HG02798 (cell line): ENCODE data around the gene DZIP1L.
"Not testable (repeated sequence)": the region's sequence is repeated elsewhere in the genome, so short reads cannot be mapped to it uniquely, and the experiment has no call there.

Experiments
- ATAC-seq: cut with Tn5 transposase; IDR thresholded peaks from one replicate; pipeline ENCODE4 v1.9.1; 2021; ENCODE audit warnings: mild to moderate bottlenecking; ENCODE audit not compliant: unreplicated experiment, poor library complexity

Gene DZIP1L

DNA sequence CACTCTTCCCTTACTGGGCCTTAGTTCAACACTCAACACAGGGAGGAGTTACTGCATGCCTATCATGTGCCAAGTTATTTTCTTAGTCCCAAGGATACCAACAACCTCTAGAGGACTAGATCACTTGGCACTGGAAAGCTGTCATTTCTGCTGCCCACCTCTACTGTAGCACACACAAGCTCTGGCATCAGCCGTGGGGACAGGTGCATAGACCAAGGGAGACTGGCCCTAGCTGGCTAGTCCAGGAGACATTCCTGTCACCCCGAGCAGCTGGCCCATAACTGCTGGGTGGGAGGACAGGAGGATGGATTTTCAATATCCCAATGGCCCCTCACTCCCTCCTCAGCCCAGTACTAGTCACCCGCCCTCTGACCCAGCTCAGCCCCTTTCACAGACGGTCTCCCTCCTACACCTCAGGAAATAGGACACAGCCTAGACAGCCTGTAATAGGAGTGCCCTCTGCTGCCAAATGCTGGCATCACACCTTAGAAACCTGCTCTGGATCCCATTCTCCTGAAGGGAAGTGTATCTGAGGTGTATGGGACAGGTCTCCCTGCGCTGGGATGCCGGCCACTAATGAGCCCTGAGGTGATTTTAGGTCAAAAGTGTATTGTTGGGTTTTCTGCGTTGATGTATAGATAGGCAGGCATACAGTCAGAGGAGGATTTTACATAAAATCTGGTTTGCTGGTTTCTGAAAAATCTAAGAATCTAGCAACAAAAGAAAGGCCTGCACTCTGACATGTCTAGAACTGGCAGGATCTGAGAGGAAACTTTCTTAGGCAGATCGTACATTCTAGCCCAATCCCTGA, 3.4 kb upstream of the DZIP1L start:
- peak; percentile 73 for ATAC-seq

DNA sequence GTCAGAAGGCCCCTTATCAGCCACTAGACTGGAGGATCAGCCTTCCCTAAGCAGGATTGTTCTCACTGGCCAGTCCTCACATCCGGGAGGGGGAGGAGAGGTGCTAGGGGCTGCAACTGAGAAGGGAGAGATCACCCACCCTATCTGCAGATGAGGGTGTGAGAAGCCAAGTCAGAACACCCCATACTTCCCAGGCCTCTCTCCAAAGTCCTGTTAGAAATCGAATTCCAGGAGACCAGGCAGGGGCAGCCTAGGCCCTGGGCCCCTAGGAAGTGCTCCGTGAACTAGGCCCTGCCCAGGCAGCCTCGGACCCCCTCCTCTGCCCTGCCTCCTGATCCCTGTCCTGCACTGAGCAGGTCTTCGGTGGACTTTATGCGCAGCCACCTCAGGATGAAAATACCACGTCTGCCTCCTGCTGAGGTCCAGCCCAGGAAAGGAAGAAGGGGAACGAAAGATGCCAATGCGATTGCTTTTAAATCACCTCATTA, 933 bp downstream of the DZIP1L start:
- no peak for ATAC-seq

DNA sequence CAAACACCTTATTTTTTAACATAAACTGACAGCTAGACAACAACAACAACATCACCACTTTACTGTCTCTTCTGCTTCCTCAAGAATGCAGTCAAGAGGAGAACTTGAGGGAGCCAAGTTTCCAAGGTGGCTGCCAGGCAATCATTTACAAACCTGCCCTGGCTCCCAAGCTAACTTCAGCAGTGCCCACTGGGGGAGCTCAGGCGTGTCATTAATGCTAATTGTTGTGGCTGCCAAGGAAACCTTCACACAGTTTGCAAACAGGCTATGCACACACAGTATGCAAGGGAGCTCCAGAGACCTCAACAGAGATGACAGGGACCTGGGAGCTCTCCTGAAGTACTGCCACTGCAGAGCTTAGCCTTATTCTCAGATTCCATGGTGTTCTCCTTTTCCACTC, 2.1 kb downstream of the DZIP1L start:
- ATAC-seq: no peak

DNA sequence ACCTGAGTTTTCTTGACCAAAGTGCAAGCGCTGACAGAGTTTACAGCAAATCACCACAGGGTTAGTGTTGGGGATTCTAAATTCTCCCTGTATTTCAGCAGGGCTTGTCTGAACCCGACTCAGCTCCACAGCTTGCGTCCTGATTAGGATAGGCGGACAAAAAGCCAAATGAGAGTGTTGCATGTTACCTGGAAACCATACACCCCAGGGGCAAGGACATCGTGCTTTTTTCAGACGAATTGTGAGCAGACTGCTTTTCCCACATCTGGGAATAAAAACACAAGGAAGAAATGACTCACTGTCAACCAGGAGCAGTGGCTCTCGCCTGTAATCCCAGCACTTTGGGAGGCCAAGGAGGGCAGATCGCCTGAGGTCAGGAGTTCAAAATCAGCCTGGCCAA, 3.0 kb downstream of the DZIP1L start:
- ATAC-seq: no peak

DNA sequence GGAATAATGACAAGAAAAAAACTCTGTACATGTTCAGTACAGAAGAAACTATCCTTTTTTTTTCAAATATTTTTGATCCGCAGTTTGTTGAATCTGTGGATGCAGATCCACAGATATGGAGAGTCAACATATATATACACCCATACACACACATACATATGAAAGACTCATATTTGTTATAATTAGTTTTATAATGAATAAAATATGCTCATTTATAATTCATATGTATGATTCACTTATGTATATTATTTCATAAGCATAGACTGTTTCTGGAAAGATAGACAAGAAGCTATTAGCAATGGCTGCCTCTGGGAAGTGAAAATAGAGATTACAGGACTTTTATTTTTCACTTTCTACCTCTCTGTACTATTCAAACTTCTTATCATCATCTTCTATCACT, 9.8 kb downstream of the DZIP1L start:
- no peak for ATAC-seq

DNA sequence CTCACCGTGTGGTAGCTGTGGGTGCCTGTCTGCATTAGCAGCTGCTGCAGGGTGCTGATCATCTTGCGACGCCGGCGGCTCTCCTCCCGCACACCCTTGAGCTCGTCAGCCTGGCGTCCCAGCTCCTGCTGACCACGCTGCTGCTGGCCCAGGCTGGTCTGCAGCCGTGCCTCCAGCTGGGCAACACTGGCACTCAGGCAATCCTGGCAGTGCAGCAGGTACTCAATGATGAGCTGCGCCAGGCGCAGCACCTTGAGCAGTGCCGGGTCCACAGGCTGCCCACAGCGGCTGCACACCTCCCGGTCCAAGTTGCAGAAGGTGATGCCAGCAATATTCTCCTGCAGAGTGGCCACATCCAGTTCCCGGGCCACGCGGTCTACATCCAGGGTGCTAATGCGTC, 11.9 kb downstream of the DZIP1L start:
- no peak for ATAC-seq

DNA sequence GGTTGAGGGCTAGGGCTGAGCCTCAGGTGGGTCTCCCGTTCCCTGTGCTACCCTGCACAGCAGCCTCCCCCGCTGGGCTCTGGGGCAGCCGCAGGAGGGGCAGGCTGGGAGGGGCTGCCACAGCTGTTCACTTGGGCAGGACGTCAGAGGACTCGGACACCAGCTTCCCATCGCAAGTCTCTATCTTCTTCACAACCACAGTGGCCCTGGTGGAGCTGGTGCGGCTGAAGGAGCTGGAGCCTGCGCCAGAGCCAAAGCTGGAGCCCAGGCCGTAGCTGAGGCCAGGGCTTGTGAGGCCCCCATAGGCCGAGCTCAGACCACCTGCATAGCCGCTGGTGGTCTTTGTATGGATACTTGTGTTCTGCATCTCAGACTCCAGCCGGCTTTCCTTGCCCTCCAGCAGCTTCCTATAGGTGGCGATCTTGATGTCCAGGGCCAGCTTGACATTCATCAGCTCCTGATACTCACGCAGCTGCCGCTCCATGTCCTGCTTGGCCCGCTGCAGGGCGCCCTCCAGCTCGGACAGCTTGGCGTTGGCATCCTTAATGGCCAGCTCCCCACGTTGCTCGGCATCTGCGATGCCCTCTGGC, 14.0 kb downstream of the DZIP1L start:
- ATAC-seq: not testable (repeated sequence)

DNA sequence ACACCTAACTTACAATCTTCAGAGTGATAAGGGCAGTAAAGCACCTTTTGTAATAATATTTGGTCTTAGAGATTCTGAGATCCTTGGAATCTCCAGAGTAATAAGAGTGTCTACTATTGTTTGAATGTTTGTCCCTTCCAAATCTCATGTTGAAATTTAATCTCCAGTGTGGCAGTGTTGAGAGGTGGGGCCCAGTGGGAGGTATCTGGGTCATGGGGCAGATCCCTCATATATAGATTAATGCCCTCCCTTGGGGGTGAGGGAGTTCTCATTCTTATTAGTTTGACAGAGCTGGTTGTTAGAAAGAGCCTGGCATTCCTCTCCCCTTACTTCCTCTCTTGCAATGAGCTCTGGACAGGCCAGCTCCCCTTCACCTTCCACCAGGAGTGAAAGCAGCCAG, 16.0 kb downstream of the DZIP1L start:
- no peak for ATAC-seq

DNA sequence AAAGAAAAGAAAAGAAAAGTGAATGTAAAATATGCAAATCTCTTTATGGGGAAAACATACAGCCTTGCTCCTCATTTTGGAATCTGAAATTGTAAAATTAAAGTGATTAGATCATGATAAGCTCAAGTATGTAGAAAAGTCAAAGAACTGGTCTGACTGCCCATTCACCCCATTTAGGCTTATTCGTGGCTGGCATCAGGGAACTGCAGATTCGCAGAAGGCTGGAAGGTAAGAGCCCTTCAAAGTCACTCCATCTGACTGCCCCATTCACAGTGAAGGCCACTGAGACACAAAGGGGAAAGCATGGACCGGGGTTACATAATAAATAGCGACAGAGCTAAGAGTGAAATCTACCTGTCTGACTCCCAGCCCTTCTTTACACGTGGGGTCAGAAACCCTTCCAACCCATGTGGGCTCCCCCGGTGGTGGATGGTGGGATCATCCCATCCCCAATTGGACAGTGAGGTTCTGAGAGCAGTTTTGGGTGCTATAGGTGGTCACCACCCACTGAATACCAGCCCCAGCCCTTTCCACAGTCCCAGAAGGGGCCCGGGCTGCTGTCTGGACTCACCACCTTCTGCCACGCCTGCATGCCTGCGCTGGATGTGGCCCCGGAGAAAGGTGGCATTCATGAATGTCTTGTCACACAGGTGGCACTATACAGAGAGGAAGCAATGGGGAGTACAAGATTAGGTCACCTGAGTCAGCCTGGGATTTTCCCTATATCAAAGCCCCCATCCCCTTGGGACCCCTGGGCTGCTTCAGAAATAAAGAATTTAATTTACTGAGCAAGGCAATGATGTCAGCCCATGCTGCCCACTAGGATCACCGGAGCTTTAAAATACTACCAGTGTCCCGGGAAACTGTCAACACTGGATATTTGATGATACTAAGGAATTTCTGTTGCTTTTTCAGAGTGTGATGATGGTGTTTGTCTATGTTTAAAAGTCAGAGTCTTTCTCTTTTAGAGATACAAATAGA, 17.9 kb downstream of the DZIP1L start:
- no peak for ATAC-seq

DNA sequence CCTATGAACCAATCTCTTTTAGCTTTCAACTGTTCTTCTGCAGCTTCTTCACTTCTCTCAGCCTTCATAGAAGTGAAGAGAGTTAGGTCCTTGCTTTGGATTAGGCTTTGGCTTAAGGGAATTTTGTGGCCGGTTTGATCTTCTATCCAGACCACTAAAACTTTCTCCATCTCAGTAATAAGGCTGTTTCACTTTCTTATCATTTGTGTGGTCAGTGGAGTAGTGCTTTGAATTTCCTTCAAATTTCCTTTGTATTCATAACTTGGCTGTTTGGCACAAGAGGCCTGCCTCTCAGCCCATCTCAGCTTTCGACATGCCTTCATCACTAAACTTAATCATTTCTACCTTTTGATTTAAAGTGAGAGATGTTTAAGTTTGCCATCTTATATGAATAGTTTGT, 21.7 kb downstream of the DZIP1L start:
- no peak for ATAC-seq

DNA sequence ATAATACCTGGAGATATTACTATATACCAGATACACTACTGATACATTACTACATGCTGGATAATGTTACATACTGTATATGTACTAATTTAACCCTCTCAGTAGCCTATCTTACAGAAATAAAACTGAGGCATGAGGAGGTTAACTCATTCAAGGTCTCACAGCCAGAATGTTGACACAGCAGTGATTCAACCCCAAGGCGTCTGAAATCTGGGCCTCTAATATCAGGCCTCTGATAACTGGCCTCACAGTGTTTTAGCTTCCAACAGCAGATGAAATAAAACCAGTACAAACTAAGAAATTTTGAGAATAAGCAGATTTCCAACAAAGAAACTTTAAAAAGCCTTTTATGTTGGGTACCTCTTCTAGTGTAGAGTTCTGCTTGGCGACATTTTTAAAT, 23.4 kb downstream of the DZIP1L start:
- ATAC-seq: no peak

DNA sequence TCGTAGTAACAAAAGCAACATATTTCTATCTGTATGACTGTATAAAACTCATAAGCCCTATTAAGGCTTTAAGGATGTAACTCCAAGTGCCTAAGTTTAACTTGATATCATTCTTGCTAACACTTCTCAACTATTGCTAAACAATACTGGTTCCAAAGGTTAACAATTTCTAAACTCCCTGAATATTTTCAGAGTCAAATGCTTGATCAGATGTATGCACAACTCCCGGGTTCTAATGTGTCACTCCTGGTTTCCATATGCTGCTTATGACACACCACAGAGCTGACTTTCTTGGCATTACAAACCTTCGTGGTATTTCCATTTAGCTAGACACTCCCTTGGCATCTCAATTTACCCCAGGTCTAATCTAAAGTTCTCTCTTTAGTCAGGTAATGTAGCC, 26.3 kb downstream of the DZIP1L start:
- no peak for ATAC-seq

DNA sequence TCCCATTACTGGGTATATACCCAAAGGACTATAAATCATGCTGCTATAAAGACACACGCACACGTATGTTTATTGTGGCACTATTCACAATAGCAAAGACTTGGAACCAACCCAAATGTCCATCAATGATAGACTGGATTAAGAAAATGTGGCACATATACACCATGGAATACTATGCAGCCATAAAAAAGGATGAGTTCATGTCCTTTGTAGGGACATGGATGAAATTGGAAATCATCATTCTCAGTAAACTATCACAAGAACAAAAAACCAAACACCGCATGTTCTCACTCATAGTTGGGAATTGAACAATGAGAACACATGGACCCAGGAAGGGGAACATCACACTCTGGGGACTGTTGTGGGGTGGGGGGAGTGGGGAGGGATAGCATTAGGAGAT, 29.7 kb downstream of the DZIP1L start:
- not testable (repeated sequence) for ATAC-seq

DNA sequence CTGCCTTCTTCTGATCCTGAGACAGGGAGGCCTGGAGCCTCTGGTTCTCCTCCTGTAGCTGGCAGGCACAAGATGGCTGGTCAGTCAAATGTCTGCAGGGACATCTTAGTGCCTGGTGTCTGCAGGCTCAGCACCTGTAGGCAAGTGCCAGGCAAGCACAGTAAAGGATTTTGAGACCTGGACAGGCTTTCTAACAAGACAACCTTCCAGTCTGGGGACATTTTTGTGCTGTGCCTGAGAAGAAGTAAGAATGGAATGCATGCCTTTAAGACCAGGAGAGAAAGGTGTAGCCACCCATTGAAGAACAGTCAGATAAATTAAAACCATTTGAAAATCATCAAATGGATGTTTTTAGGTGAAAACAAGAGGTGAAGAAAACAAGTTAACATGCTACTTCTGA, 31.2 kb downstream of the DZIP1L start:
- ATAC-seq: no peak

DNA sequence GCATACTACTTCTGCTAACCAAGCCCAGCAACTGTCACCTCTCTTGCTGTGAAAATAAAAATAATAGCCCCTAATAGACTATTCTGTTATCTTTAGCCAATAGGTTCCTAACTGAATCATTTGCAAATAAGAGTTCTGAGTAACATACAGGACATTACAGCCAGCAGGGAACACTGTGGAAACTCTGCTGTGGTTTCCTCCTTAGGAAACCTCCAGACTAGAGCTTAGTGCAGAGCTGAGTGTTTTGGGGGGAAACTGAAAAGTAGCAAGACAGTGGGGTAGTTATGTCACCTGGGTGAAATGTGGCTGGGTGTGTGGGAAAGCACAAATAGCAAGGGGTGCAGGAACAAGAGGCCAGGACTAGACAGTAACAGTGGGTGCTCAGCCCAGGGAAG, 32.4 kb downstream of the DZIP1L start:
- no peak for ATAC-seq

DNA sequence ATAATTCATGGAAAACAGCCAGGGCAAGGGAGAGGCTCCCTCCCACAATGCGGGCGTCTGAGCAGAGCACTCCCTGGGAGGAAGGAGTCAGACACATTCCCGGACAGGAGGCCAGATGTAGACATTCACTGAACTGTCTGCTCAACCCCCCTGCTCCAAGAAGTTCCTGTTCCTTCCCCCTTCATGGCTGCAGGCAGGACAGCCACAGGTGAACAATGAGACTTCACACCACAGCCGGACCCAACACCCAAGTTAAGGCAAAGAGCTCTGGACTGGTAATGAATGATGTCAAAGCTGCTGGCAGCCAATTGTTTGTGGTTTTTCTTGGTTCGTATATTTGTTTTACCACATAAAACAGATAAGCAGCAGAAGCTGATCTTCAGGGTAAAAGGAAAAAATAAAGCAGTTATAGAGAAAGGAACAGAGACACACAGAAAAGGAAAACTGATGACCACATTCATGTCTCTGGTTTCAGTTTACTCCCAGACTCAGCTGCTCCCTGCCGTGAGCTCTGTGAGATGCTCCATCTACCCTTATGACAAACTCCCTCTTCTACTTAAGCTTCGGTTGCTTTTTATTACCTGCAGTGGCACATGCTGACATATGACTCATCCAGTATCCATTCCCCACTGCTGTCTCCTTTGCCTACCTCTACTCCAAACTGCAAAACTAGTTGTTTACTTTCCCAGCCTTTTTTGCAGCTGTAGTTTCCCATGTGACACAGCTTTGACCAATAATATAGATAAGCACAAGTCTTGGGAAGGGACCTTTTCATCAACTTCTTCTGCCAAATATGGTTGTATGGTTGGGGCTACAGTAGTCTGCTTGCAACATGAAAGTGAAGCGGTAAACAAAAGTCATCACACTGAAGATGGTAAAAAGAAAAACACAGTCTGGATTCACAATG, 33.1 kb downstream of the DZIP1L start:
- ATAC-seq: no peak

DNA sequence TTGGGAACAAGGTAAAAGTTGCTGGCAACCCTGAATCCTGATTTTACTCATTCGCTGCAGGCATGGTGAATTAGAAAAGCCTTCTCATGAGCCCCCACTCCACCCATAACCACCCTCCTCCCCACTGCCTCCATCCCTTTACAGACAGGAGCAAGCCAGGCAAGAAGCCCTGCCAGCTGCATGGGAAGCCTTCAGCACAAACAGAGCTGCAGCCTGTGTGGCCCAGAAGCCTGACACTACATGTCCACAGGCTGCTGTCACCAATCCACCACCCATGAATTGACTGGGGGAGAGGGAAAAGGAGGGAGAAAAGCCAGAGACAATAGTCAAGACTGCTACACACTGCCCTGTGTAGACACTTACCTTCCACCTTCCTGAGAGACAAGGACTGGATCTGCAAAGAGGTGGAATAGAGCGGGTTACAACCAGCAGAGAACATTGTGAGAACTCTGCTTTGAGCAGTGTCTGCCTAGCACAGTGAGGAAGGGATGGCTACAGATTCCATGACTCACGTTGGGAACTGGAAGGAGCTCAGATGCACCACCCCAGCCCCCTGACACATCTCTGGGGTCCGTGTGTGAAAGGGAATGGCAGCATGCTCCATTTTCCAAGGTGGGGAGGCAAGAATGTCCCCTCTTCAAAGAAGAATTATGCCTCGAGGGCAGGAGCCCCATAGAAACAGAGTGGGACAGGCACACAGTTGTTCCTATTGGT, 33.9 kb downstream of the DZIP1L start:
- no peak for ATAC-seq

DNA sequence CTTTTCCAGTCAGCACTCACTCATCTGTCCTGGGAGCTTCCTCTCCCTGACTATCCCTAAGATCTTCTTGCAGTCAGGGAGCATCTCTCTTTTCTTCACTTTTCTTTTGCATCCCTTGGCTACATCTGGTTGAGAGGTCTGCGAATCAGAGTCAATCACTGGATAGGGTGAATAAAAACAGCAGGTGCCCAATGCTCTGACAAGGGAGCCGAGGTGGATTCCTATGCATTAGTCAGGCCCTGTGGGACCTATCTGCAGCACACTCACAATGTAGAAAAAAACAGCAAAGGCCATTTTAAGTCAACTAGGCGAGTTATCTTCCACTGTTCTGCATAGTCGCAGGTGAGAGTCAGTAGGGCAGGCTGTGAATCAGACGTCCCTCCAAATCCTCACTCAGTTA, 35.5 kb downstream of the DZIP1L start:
- ATAC-seq: no peak

DNA sequence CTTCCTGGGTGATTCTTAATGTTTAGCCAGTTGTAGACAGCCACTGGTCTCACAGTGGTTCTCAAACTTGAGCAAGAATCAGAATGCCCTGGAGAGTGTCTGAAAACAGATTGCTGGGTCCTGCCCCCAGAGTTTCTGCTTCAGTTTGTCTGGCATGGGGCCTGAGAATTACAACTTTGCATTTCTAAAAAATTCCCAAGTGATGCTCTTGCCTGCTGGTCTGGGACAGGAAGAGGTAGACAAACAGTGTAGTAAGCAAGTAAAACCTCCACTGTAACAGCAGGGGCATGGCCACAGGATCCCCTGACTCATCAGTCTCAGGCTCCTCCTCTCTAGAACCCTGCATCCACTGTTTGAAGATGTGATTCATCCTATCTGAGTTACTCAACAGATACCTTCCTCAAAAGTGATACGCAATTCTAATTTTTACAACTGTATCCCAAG, 36.5 kb downstream of the DZIP1L start:
- ATAC-seq: no peak
